Measurements from ENCODE around the gene MEI4. TPM values are rescaled to one million over a fixed set of nuclear protein-coding genes. Genes with fewer than 3 reads are reported as not detected.

MEI4 gene
- polyA plus RNA-seq, 1 donor from 2014 or later = not detected

GRCh38 chr6:77812304-77812703 is 159.5 kb downstream of the MEI4 start:
- Histone ChIP-seq H3K9me2 (ENCODE audit: insufficient read depth, low read length) (no peaks in the 10 kb centered on the region), H3K79me2 (replicated peaks; ENCODE audit: insufficient read depth, low read length) (no peaks in the 10 kb centered on the region), H3K27me3 (ENCODE audit: insufficient read depth, low read depth, low read length) (no peaks in the 10 kb centered on the region), H3F3A (ENCODE audit: insufficient read depth, low read length, poor library complexity, severe bottlenecking) (no peaks in the 10 kb centered on the region), H3K4me2 (ENCODE audit: low read length) (no peak overlapping the region), H3K36me3 (ENCODE audit: insufficient read depth, low read length) (no peaks in the 10 kb centered on the region), H3K9ac (ENCODE audit: low read length) (no peak overlapping the region), H3K4me3 (ENCODE audit: low read length) (no peak overlapping the region), H2AFZ (ENCODE audit: low read depth, low read length) (no peak overlapping the region), H3K9me3 (ENCODE audit: low read length) (no peaks in the 10 kb centered on the region), H3K27ac (ENCODE audit: low read length) (no peak overlapping the region), H4K20me1 (ENCODE audit: insufficient read depth) (no peaks in the 10 kb centered on the region)
- no peak for TF ChIP-seq CTCF (IDR thresholded peaks at IDR 0.05; ENCODE audit: poor library complexity, severe bottlenecking)
- no peak for TF ChIP-seq EZH2 (IDR thresholded peaks at IDR 0.05; ENCODE audit: borderline replicate concordance, insufficient read depth, low read length, poor library complexity, severe bottlenecking)
- no peak for TF ChIP-seq TAF1 (IDR thresholded peaks at IDR 0.05; ENCODE audit: low read depth)
- TF ChIP-seq MXI1 (conservative IDR thresholded peaks at IDR 0.05; ENCODE audit: poor library complexity, severe bottlenecking) = no peak
- TF ChIP-seq EP300 (conservative IDR thresholded peaks at IDR 0.05; ENCODE audit: poor library complexity, severe bottlenecking) = no peak
- TF ChIP-seq REST (IDR thresholded peaks at IDR 0.05; ENCODE audit: borderline replicate concordance) = no peak
- no peak for TF ChIP-seq RAD21 (conservative IDR thresholded peaks at IDR 0.05)
- no peak for TF ChIP-seq POLR2AphosphoS5 (IDR thresholded peaks at IDR 0.05)
- TF ChIP-seq SMC3 (conservative IDR thresholded peaks at IDR 0.05; ENCODE audit: poor library complexity) = no peak

- H3K36me3 ChIP-seq (ENCODE audit: insufficient read depth, low read length) = no peaks in the 10 kb centered on the region
- no peak overlapping the region for H3K4me2 ChIP-seq (ENCODE audit: low read length)
- no peak overlapping the region for H3K4me3 ChIP-seq (ENCODE audit: low read length)
- H3K27ac ChIP-seq (ENCODE audit: low read length) = no peak overlapping the region
- no peak overlapping the region for H3K9ac ChIP-seq (ENCODE audit: low read length)
- TF ChIP-seq TAF1 (IDR thresholded peaks at IDR 0.05; ENCODE audit: low read depth) (no peak), EP300 (conservative IDR thresholded peaks at IDR 0.05; ENCODE audit: poor library complexity, severe bottlenecking) (no peak), CTCF (IDR thresholded peaks at IDR 0.05; ENCODE audit: poor library complexity, severe bottlenecking) (no peak), POLR2AphosphoS5 (IDR thresholded peaks at IDR 0.05) (no peak), EZH2 (IDR thresholded peaks at IDR 0.05; ENCODE audit: borderline replicate concordance, insufficient read depth, low read length, poor library complexity, severe bottlenecking) (no peak), MXI1 (conservative IDR thresholded peaks at IDR 0.05; ENCODE audit: poor library complexity, severe bottlenecking) (no peak), SMC3 (conservative IDR thresholded peaks at IDR 0.05; ENCODE audit: poor library complexity) (no peak), REST (IDR thresholded peaks at IDR 0.05; ENCODE audit: borderline replicate concordance) (no peak)
- H3K79me2 ChIP-seq (replicated peaks; ENCODE audit: insufficient read depth, low read length) = no peaks in the 10 kb centered on the region
- no peaks in the 10 kb centered on the region for H4K20me1 ChIP-seq (ENCODE audit: insufficient read depth)
- H3K9me3 ChIP-seq (ENCODE audit: low read length) = no peaks in the 10 kb centered on the region
- H2AFZ ChIP-seq (ENCODE audit: low read depth, low read length) = no peak overlapping the region
- H3K27me3 ChIP-seq (ENCODE audit: insufficient read depth, low read depth, low read length) = no peaks in the 10 kb centered on the region
- no peaks in the 10 kb centered on the region for H3K9me2 ChIP-seq (ENCODE audit: insufficient read depth, low read length)
- no peaks in the 10 kb centered on the region for H3F3A ChIP-seq (ENCODE audit: insufficient read depth, low read length, poor library complexity, severe bottlenecking)
Observed at GRCh38 chr6:77813090-77813489, 160.3 kb downstream of the MEI4 start.
